Ureter (tissue), 1 donor: ENCODE measurements around the gene FBLN2. TPM values are rescaled to one million over a fixed set of nuclear protein-coding genes. Genes with fewer than 3 reads are reported as not detected.

ENCODE experiments used
- DNase-seq: peaks from one replicate; pipeline ENCODE4 v3.0.0-alpha.2; 2020; ENCODE audit warnings: low spot score
- total RNA-seq: library from RNA; stranded (reverse); gene quantifications from one replicate; pipeline ENCODE4 v1.2.4, GENCODE V29; 2023
- donor health status: DM: yes; HTN: yes; CAD: no.

The FBLN2 gene
- total RNA-seq, 1 donor from 2014 or later: 42.7 TPM

- no peak for DNase-seq
Measured at GRCh38 chr3:13581485-13582365, 32.8 kb downstream of the FBLN2 start.

- DNase-seq: no peak
Measured at GRCh38 chr3:13582366-13583250, 33.7 kb downstream of the FBLN2 start.

- DNase-seq: no peak
Measured at GRCh38 chr3:13583251-13584180, 34.6 kb downstream of the FBLN2 start.

- DNase-seq: no peak
Measured at GRCh38 chr3:13584427-13584891, 35.5 kb downstream of the FBLN2 start.

GRCh38 chr3:13584901-13585300 is 36.0 kb downstream of the FBLN2 start:
- no peak for DNase-seq

GRCh38 chr3:13587442-13587841 is 38.5 kb downstream of the FBLN2 start:
- no peak for DNase-seq

- DNase-seq: no peak
Measured at GRCh38 chr3:13588221-13588701, 39.3 kb downstream of the FBLN2 start.

GRCh38 chr3:13588993-13589392 is 40.1 kb downstream of the FBLN2 start:
- DNase-seq: no peak

- DNase-seq: no peak
Measured at GRCh38 chr3:13590841-13591520, 42.1 kb downstream of the FBLN2 start.

GRCh38 chr3:13593615-13594014 is 44.7 kb downstream of the FBLN2 start:
- DNase-seq: no peak

GRCh38 chr3:13594146-13594545 is 45.2 kb downstream of the FBLN2 start:
- no peak for DNase-seq

GRCh38 chr3:13594991-13595421 is 46.1 kb downstream of the FBLN2 start:
- no peak for DNase-seq

GRCh38 chr3:13595485-13595884 is 46.6 kb downstream of the FBLN2 start:
- no peak for DNase-seq

- no peak for DNase-seq
Measured at GRCh38 chr3:13596426-13597205, 47.7 kb downstream of the FBLN2 start.

- no peak for DNase-seq
Measured at GRCh38 chr3:13597661-13598060, 48.7 kb downstream of the FBLN2 start.

GRCh38 chr3:13598201-13598600 is 49.3 kb downstream of the FBLN2 start:
- no peak for DNase-seq

- DNase-seq: no peak
Measured at GRCh38 chr3:13598926-13599886, 50.3 kb downstream of the FBLN2 start.

GRCh38 chr3:13599887-13600450 is 51.0 kb downstream of the FBLN2 start:
- no peak for DNase-seq
